Activated CD8-positive, alpha-beta memory T cell treated with anti-CD3 and anti-CD28 coated beads, Interleukin-2, amount 50 U/mL, for 1 hour (primary cell): ENCODE results near the gene TAS2R50.

Experiments used
- DNase-seq: peaks from one replicate; pipeline ENCODE4 v3.0.0-alpha.2; 2020; ENCODE audit errors: extremely low read depth

Gene TAS2R50

DNA sequence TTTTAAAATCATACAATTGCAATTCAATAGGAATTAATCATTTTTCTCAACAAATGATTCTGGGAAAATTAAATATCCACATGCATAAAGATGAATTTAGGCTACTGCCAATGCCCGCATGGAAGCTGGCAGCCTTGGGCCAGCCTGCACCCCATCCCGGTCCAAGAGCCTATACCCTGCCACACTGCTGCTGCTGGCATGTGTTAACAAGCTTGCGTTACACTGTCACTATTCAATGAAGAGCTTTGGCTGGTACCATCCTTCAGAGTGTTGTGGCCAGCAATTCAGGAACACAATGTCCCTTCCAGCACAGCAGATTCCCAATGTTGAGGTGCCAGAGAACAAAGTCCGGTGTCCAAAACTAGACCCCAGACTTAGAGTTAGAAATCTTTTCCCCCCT lies 34.1 kb downstream of the TAS2R50 start:
- DNase-seq = no peak

DNA sequence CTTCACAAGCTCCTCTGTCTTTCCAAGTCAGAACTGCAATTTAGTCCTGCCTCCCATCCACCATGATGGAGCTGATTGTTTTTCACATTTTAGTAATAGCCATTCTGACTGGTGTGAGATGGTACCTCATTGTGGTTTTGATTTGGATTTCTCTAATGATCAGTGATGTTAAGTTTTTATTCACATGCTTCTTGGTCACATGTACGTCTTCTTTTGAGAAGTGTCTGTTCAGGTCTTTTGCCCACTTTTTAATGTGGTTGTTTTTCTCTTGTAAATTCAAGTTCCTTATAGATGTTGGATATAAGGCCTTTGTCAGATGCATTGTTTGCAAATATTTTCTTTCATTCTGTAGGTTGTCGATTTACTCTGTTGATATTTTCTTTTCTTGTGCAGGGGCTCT lies 43.5 kb downstream of the TAS2R50 start:
- no peak for DNase-seq

DNA sequence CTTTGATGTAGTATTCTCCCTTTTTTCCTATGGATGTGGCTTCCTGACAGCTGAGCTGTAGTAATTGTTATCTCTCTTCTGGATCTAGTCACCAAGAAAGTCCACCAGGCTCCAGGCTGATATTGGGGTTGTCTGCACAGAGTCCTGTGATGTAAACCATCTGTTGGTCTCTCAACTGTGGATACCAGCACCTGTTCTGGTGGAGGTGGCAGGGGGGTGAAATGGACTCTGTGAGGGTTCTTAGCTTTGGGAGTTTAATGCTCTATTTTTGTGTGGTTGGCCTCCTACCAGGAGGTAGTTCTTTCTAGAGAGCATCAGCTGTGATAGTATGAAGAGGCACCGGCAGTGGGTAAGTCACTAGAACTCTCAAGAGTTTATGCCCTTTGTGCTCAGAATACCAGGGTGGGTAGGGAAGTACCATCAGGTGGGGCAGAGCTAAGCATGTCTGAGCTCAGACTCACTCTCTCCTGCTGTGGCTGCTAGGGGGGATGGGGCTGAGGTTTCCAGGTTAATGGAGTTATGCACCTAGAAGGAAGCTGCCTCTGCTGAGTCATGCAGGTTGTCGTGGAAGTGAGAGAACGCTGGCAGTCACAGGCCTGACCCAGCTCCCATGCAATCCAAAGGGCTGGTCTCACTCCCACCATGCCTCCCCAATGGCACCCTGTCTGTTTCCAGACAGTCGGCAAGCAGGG lies 44.6 kb downstream of the TAS2R50 start:
- no peak for DNase-seq

DNA sequence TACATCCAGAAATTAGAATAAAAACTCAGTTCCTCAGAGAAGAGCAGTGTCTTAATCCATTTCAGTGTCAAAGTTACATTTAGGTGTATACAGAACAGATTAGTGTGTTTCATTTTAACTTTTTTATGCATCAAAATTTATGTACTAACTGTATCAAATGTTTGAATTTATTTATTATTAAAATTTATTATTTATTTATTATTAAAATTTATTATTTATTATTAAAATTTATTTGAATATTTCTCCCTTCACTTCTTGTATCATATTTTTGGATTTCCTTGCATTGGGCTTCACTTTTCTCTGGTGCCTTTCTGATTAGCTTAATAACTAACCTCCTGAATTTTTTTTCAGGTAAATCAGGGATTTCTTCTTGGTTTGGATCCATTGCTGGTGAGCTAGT lies 45.3 kb downstream of the TAS2R50 start:
- no peak for DNase-seq

DNA sequence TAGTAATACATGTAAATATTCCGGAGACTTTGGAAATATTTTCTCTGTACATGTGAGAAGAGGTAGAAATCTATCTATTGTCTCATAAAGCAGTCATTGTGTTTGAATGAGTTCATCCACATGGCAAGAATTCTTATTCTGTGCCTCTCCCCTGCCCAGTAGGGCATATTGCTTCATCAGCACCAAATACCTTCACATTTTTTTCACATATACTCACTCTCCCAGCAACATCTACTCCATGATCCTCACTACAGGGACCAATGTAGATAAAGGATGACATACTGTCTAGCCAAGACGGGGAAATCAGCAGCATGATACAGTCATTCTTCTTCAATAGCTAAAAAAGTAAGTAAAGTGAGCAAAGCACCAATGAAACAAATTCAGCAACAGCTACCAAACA lies 46.3 kb downstream of the TAS2R50 start:
- DNase-seq = no peak

DNA sequence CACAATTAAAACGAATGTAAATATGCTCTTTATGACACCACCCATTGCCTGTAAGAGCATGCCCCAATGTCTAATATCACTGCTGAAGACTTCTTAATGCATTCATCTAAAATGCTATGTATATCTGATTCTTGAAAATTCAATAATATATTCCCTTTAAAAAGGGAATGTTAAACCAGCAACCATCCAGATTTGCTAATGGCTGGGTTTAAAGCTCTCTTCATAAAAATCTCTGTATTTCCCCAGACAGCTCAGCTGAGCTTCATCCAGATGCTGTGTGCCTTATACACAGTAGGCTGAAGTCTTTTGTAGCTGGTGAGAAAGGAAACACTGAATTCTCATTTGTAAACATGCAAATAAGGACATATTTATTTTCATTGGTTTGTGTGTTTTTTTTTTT lies 47.5 kb downstream of the TAS2R50 start, which contains the start of gene TAS2R14:
Gene TAS2R14 (minus strand): TSS at position 101 of the 400 bp plus-strand sequence. CDS start 56 bp downstream, at position 45.
- DNase-seq = no peak

DNA sequence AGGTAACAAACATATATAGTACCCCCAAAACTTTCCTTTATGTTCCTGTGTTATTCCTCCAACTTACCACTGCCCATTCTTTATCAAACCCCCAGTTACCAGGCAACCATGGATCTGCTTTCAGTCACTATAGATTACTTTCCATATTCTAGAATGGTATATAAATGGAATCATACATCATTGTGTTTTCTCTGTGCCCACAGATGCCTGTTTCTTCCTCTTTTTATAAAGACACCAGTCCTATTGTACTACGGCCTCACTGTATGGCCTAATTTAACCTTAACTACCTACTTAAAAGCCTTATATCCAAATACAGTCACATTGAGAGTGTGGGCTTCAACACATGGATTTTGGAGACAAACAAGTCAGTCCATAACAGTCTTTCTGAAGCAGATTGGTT lies 50.2 kb downstream of the TAS2R50 start:
- DNase-seq = no peak
